Tibial artery (tissue), 4 donors: Measurements from ENCODE around the gene TMEM52.

ENCODE experiments used
- DNase-seq, 2 donors: peaks; one replicate each; pipeline ENCODE4 v3.0.0-alpha.2; 2019
- H3K27ac ChIP-seq, 2 donors: fragments of 200-600 bp; sonication (generic) in 1 of 2; 1 replicate in 1 of 2; 2 replicates in 1 of 2; pipeline ENCODE4 v1.5.1; 2018 to 2019; ENCODE audit warnings: mild to moderate bottlenecking in 1 of 2
- H3K27me3 ChIP-seq, 2 donors: fragments of 200-600 bp; sonication (generic) in 1 of 2; one replicate each; pipeline versions ENCODE4 v1.5.1 to v1.6.0; 2016 to 2019
- H3K36me3 ChIP-seq, 3 donors: fragments of 200-600 bp; sonication (generic) in 2 of 3; one replicate each; pipeline ENCODE4 v1.5.1; 2016 to 2019; ENCODE audit warnings: mild to moderate bottlenecking in 2 of 3
- H3K4me1 ChIP-seq, 4 donors: fragments of 200-600 bp; sonication (generic) in 2 of 4; 1 replicate in 3 of 4; 2 replicates in 1 of 4; pipeline ENCODE4 v1.5.1; 2016 to 2019
- H3K4me3 ChIP-seq, 2 donors: fragments of 200-600 bp; sonication (generic) in 1 of 2; 1 replicate in 1 of 2; 2 replicates in 1 of 2; pipeline ENCODE4 v1.5.1; 2018 to 2019; ENCODE audit warnings: mild to moderate bottlenecking in 2 of 2
- H3K9me3 ChIP-seq, 3 donors: fragments of 200-600 bp; sonication (generic) in 1 of 3; one replicate each; pipeline ENCODE4 v1.5.1; 2016 to 2019
- CTCF ChIP-seq, 2 experiments: fragments of 200-600 bp in 1 of 2; fragments of 450-650 bp in 1 of 2; IDR thresholded peaks; one replicate each; pipeline ENCODE4 v1.5.1; 2017 to 2019; ENCODE audit warnings: antibody characterized with exemption in 2 of 2, mild to moderate bottlenecking in 1 of 2, moderate library complexity in 1 of 2
- intact Hi-C: fragments of 100-400 bp; cut with DNase I; formaldehyde crosslinking; loops from one replicate; pipeline ENCODE4 v1.15.0; 2023; ENCODE audit warnings: low total_unique reads

Gene TMEM52

DNA sequence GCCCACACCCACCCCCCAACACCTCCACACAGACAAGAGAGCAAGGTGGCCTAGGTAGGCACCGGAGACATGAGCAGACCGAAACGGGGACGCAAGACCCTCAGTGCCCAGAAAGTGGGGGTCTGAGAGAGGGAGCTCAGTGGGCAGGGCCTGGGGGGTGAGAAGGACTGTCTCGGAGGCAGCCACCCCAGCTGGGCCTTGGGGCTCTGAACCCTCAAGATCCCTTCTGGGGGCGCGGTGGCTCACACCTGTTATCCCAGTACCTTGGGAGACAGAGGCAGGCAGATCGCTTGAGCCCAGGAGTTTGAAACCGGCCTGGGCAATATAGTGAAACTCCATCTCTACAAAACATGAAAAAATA, 19.1 kb downstream of the TMEM52 start:
- TF ChIP-seq CTCF (IDR thresholded peaks at IDR 0.05) = no peak
- Histone ChIP-seq H3K27me3 (peaks cover 0 to 31% of the 10 kb centered on the region in 2 donors), H3K4me1 (peaks cover 0 to 6% (median 3%) of the 10 kb centered on the region in 4 donors), H3K9me3 (no peaks in the 10 kb centered on the region), H3K27ac (no peak overlapping the region), H3K4me3 (no peak overlapping the region), H3K36me3 (no peaks in the 10 kb centered on the region)
- DNase-seq = no peak
- intact Hi-C loops = loop anchor here (10.0 kb wide), 1 partner anchor 115 kb away; no protein-coding TSS in a partner anchor

- Histone ChIP-seq H3K36me3 (no peaks in the 10 kb centered on the region), H3K4me3 (no peak overlapping the region), H3K27me3 (peaks cover 0 to 31% of the 10 kb centered on the region in 2 donors), H3K9me3 (no peaks in the 10 kb centered on the region), H3K27ac (no peak overlapping the region), H3K4me1 (peaks cover 0 to 12% (median 8%) of the 10 kb centered on the region in 4 donors)
- no peak for DNase-seq
- no peak for TF ChIP-seq CTCF (IDR thresholded peaks at IDR 0.05)
- intact Hi-C loops = loop anchor here (10.0 kb wide), 1 partner anchor 115 kb away; no protein-coding TSS in a partner anchor
Measured at GRCh38 chr1:1899266-1899966, 19.7 kb downstream of the TMEM52 start.

DNA sequence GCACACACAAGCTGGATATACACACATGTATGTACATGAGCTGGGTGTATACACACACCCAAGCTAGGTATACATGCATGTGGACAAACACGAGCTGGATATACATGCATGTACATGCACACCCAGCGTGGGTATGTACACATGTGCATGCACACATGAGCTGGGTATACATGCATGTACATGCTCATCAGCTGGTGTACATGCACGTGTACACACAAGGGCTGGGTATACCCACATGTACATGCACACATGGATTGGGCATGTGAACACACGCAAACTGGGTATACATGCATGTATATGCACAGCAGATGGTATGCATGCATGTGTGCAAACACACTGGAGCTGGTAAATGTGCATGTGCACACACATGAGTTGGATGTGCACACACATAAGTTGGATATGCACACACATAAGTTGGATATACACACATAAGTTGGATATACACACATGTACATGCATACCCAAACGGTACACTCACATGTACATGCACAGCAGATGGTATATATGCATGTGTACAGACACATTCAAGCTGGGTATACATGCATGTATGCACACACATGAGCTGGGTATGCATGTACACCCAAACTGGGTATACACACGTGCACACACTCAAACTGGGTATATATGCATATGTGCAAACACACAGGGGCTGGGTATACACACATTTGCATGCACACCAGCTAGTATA, 20.7 kb downstream of the TMEM52 start:
- no peaks in the 10 kb centered on the region for H3K36me3 ChIP-seq
- TF ChIP-seq CTCF (IDR thresholded peaks at IDR 0.05) = no peak
- no peak overlapping the region for H3K27ac ChIP-seq
- no peak for DNase-seq
- H3K4me1 ChIP-seq = peaks cover 0 to 15% (median 13%) of the 10 kb centered on the region in 4 donors
- H3K27me3 ChIP-seq = peaks cover 0 to 31% of the 10 kb centered on the region in 2 donors
- intact Hi-C loops = loop anchor here (10.0 kb wide), 1 partner anchor 114 kb away; no protein-coding TSS in a partner anchor
- H3K4me3 ChIP-seq = no peak overlapping the region
- no peaks in the 10 kb centered on the region for H3K9me3 ChIP-seq

GRCh38 chr1:1895456-1896336, 23.4 kb downstream of the TMEM52 start:
- H3K27ac ChIP-seq = no peak overlapping the region

More at GRCh38 chr1:1895456-1896336, 23.4 kb downstream of the TMEM52 start:
- peaks cover 0 to 29% (median 26%) of the 10 kb centered on the region in 4 donors for H3K4me1 ChIP-seq
- H3K9me3 ChIP-seq = no peaks in the 10 kb centered on the region
- peaks cover 0 to 27% of the 10 kb centered on the region in 2 donors for H3K27me3 ChIP-seq
- TF ChIP-seq CTCF (IDR thresholded peaks at IDR 0.05) = no peak
- no peak for DNase-seq
- H3K4me3 ChIP-seq = no peak overlapping the region
- intact Hi-C loops = loop anchor here (10.0 kb wide), 1 partner anchor 111 kb away; no protein-coding TSS in a partner anchor
- H3K36me3 ChIP-seq = no peaks in the 10 kb centered on the region
